Putamen (tissue), 1 donor: ENCODE measurements around the gene FBXO45.
"Not testable (repeated sequence)": the region's sequence is repeated elsewhere in the genome, so short reads cannot be mapped to it uniquely, and the experiment has no call there.

Experiments
- DNase-seq: peaks from one replicate; pipeline ENCODE4 v3.0.0-alpha.2; 2016; ENCODE audit warnings: low spot score

FBXO45 gene, protein sequence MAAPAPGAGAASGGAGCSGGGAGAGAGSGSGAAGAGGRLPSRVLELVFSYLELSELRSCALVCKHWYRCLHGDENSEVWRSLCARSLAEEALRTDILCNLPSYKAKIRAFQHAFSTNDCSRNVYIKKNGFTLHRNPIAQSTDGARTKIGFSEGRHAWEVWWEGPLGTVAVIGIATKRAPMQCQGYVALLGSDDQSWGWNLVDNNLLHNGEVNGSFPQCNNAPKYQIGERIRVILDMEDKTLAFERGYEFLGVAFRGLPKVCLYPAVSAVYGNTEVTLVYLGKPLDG

DNA sequence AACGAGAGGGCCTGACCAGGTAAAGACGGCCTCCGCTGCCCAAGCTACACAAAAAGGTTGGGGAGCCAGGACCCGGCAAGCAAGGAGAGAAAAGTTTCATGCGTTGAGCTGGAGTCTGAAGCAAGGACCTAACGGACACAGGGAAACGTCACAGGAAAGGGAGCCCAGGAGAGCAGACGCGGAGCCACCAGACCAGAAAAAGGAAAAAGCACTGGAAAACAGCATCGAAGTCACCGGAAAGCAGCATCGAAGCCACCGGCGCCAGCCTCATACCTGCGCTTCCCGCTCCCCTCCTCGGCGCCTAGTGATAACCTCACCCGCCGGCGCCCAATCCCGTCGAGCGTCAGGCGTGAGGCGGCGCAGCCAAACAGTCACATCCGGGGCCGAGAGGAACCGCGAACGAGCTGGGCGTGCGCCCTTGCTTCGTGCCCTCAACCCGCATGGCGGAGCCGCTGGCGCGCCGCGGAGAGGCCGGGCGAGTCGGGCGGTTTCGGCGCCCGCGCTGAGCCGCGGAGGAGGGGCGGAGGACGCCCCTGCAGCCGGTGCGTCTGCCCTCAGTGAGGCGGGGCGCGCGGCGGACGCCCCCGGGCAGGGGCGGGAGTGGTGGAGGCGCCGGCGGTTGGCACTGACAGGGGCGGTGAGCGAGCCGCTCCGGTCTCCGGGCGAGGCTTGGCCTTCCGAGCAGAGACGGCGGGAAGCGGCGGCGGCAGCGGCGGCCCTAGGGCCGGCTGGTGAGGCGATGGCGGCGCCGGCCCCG lies at the start of gene FBXO45, which contains the start of gene WDR53:
FBXO45 (plus strand) TSS at position 415 of the 757 bp plus-strand sequence; CDS start at position 740, 325 bp downstream.
WDR53 (minus strand) TSS at position 309 of the 757 bp plus-strand sequence. CDS start 7,079 bp downstream, outside the sequence.
- peak; percentile 94 for DNase-seq

DNA sequence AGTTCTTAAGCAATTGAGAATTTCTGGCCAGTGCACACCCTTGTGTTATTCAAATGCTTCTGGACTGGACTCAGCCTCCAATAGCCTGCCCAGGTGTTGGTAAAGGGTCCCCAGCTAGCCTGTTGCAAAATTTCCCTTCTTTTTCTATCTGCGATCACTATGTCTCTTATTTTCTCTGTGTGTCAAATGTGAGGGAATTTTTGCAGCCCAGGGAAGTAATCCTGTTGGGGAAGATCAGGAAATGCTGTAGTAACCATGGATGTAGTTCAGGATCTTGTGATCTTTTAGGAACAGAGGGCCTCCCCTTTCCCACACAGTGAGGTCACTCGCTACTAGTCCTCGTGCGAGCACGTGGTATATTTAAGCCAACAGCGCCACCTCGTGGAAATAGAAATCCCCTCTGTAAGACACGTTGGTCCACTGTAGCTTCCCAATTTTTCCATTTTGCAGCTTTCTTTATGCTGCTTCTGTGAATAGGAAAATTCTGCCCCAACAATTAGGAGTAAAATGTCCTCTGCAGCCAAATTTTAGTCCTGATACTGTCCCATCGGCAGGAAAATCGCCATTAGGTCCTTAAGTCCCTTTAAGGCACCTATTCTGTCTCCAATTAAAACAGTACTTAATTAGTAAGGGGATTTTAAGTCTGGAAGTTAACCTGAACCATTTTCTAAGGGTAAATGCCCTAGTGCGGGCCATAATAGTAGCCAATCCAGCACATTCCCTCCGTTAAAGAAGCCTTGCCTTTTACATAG lies 49.3 kb upstream of the FBXO45 start:
- no peak for DNase-seq

DNA sequence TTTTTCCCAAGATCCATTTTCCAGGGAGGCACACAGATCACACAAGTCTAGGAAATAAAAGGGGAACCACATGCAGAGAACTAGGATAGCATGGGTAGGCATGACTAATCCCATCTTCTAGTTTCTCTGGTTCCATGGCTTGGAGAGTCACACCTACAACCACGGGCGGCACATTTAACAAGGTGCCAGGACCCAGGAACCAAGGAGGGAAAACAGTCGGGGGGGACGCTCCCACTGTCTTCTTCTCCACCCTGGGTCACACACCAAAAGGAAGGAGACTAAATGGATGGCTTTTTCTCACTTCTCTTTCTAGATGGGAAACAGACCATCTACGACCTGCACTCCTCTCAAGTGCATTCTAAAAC lies 48.8 kb upstream of the FBXO45 start:
- no peak for DNase-seq

DNA sequence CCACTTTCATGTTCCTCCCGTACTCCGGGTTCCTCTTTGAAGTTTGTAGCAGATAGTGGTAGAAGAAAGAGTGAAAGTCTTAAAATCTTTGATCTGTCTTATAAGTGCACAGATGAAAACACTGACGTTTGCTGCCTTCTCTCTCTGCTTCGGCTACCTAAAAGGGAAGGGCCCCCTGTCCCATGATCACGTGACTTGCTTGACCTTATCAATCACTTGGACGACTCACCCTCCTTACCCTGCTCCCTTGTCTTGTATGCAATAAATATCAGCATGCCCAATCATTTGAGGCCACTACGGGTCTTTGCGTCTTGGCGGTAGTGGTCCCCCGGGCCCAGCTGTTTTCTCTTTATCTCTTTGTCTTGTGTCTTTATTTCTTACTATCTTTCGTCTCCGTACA lies 47.2 kb upstream of the FBXO45 start:
- DNase-seq: not testable (repeated sequence)

DNA sequence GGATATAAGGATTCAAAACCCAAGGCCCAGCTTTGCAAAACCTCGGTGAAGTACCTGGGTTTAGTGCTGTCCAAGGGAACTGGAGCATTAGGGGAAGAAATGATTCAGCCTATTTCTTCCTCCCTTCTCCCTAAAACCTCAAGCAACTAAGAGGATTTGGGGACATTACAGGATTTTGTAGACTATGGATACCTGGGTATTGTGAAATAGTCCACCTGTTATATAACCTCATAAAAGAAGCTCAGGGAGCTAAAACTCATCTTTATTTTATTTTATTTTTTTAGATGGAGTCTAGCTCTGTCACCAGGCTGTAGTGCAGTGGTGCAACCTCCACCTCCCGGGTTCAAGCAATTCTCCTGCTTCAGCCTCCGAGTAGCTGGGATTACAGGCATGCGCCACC lies 44.6 kb upstream of the FBXO45 start:
- no peak for DNase-seq

DNA sequence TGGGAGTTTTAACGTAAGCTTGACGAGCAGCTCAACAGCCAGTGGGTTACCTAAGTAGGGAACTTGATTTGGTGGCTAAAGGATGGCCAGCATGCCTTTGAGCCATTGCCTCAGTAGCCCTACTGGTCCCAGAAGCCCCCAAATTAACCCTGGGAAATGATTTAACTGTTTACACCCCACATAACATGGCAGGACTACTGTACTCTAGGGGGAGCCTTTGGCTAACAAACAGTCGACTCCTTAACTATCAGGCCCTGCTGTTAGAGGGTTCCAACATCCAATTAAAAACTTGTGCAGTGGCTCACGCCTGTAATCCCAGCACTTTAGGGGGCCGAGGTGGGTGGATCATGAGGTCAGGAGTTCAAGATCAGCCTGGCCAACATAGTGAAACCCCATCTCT lies 43.9 kb upstream of the FBXO45 start:
- DNase-seq: no peak

DNA sequence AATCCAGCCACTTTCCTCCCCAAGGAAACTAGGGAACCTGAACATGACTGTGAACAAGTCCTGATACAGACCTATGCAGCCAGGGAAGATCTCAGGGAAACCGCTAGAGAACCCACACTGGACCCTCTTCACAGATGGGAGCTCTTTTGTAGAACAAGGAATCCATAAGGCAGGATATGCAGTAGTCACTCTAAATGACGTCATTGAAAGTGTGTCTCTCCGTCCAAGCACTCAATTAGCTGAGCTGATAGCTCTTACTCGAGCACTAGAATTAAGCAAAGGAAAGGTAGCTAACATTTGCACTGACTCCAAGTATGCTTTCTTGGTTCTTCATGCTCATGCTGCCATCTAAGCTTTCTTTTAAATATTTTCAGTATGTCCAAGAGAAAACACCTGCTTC lies 43.3 kb upstream of the FBXO45 start:
- no peak for DNase-seq

DNA sequence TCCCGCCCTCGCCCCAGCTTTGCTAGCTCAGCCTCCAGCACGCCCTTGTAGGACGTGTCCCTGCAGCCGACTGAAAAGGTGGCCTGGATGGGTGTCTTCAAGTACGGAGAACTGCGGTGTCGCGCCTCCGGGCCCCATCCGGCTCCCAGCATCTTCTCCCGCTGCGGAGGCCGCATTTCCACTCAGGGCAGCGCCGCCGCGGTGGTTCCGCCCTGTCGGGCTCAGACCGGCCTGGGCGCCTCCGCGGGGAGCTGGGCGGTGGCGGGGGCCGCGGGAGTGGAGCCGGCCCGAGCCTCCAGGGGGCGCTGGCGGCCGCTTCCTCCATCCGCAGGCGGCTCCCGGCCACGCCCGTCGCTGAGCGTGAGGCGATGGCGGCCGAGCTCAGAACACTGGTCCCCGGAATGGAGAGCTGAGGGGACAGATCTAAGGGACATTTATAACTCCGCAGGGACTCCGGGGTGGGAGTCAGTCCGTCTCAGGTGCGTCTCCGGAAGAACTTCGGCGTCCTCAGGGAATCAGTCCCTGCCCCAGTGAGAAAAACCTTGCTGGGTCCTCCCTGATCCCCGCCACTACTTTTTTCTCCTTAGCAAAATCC lies 39.7 kb upstream of the FBXO45 start:
- DNase-seq: peak; percentile 26

DNA sequence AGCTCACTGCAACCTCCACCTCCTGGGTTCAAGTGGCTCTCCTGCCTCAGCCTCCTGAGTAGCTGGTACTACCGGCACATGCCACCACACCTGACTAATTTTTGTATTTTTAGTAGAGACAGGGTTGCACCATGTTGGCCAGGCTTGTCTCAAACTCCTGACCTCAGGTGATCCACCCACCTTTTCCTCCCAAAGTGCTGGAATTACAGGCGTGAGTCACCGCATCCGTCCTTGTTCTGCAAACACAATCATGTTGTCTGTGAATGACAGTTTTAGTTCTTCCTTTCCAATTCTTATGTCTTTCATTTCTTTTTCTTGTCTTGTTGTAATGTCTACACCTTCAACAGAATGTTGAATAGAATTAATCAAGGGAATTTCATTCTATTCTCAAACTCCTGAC lies 37.0 kb upstream of the FBXO45 start:
- no peak for DNase-seq

DNA sequence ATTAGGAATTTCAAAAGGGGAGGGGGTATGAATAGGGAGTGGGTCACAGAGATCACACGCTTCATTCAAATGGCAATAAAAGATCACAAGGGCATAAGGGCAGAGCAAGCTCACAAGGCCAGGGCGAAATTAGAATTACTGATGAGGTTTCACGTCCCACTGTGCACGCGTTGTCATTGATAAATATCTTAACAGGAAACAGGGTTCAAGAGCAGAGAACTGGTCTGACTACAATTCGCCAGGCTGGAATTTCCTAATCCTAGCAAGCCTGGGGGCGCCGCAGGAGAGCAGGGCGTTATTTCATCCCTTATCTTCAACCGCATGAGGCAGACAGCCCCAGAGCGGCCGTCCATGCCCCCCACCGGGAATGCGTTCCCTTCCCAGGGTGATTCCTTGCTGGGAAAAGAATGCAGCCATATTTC lies 35.2 kb upstream of the FBXO45 start:
- no peak for DNase-seq

DNA sequence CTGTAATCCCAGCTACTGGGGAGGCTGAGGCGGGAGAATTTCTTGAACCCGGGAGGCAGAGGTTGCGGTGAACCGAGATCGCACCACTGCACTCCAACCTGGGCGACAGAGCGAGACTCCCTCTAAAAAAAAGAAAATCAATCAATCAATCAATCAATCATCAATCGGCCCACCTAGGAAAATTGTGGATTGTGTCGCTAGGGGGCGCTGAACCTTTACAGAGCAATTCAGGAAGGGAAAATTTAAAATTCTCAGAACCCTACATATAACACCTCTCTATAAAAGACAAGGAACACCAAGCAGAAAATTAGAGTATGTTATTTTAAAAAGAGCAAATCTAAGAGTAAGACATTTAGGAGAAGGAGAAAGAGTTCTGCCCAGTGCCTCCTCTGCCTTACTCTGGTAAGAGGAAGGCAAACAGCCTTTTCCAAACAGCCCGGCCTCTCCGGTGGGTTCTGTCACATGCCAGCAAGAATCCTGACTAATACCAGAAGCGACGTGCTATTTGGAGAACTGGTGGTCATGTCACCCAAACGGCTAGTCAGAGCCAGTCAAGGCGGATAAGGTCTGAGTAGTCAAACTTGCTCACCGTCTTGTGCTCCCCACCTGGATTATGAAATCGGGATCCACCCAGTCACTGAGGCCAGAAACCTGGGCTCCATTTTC lies 31.0 kb upstream of the FBXO45 start:
- DNase-seq: no peak

DNA sequence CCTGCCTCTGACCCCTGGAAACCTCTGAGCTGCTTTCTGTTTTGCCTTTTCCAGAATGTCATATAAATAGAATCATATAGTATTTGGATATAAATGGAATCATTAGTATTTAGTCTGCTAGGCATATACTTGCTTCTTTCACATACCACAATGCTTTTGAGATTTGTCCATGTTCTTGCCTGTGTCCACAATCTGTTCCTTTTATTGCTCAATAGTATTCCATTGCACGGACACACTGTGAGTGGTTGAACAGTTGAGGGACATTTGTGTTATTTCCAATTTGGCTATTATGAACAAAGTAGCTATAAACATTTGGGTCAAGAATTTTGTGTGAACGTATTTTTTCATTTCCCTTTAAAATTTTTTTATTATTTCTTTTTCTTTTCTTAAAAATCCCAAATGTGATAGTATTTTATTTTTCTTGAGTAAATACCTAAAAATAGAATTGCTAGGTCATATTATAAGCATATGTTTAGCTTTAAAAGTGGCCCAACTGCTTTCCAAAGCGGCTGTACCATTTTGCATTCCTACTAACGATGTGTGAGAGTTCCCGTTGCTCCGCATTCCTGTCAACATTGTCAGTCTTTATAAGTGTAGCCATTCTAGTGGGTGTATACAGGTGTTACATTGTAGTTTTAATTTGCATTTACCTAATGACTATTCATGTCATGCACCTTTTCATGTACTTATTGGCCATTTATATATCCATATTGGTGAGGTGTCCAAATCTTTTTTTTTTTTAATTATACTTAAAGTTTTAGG lies 26.6 kb upstream of the FBXO45 start:
- no peak for DNase-seq

DNA sequence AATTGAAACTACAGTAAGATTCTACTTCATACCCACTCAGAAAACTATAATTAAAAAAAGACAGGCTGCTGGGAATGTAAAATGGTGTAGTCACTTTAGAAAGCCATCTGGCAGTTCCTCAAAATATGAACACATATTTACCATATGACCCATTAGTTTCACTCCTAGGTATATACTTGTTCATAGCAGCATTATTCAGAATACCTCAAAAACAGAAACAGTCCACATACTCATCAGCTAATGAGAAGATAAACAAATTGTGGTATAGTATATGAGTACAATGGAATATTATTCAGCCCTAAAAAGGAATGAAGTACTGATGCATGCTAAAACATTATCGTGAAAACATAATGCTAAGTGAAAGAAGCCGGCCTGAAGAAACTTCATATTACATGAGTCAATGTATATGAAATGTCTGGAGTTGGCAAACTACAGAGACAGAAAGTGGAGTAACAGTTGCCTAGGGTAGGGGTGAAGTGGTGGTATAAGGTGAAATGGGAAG lies 23.9 kb upstream of the FBXO45 start:
- DNase-seq: no peak

DNA sequence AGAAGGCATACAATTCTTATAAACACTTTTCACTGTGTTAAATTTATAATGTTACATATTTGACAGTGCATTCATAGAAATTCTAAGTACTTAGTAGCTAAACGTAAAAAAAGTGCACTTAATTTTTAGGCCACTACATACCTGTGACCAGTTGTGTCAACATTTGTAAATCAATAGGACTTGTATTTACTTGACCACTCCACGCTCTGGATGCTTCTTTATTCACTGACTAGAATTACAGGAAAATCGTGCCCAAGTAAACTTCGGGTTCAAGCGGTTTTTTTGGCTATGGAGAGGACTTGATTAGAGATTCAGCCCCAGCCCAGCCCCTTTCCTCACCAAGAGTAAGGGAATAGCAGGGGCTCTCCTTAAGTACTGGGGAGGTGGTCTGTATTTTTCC lies 21.9 kb upstream of the FBXO45 start:
- DNase-seq: no peak

DNA sequence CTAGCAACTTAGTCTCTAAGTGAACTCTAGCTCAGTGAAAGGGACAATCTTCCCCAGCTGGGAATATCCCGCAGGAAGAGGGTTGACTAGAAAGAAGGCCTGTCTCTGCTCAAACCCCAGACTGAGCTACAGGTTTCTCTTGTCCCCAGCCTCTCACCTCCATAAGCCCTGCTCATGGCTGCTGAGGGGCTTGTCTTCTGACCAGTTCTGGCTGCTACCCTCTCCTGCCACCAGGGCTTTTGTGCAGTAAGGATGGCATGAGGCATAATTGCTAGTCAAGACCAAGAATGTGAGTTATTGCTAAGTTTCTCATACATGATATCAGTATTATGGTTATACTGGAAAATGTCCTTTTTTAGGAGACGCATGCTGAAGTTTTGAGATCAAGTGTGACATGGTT lies 21.4 kb upstream of the FBXO45 start:
- no peak for DNase-seq

DNA sequence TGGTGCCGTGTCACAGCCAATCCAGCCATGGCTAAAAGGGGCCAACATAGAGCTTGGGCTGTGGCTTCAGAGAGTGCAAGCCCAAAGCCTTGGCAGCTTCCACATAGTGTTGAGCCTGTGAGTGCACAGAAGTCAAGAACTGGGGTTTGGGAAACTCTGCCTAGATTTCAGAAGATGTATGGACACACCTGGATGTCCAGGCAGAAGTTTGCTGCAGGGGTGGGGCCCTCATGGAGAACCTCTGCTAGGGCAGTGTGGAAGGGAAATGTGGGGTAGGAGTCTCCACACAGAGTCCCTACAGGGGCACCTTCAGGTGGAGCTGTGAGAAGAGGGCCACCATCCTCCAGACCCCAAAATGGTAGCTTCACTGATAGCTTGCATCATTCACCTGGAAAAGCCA lies 19.1 kb upstream of the FBXO45 start:
- not testable (repeated sequence) for DNase-seq

DNA sequence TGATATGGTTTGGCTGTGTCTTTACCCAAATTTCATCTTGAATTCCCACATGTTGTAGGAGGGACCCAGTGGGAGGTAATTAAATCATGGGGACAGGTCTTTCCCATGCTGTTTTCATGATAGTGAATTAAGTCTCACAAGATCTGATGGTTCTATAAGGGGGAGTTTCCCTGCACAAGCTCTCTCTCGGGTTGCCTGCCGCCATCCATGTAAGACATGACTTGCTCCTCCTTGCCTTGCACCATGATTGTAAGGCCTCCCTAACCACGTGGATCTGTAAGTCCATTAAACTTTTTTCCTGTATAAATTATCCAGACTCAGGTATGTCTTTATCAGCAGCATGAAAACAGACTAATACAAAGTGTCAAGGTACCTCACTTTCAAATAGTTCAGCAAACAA lies 18.3 kb upstream of the FBXO45 start:
- not testable (repeated sequence) for DNase-seq

DNA sequence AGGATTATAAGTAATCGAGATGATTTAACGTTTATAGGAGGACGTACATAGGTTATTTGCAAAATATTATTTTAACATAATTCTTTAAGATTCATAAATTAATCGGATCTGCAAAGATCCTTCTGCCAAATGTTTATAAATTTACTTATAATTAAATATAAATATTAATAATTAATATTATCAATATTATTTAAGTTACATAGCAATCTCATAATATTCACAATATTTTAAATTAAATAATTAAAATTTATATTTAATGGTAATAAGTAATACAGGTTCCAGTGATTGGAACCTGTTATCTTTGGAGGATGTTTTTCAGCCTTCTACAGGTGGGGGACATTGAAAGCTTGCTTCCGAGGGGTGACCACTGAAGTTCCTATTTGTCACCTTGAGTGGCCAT lies 16.2 kb upstream of the FBXO45 start:
- DNase-seq: no peak

DNA sequence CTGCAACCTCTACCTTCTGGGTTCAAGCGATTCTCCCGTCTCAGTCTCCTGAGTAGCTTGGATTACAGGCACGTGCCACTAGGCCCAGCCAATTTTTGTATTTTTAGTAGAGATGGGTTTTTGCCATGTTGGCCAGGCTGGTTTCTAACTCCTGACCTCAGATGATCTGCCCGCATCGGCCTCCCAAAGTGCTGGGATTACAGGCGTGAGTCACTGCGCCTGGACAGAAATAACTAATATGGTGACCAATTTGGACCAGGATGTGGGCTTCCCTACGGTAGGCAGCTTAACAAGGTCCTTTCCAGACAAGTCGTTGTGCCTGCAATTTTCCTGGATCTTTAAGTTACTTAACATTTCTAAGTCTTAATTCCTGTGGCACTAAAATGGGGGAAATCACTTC lies 14.9 kb upstream of the FBXO45 start:
- DNase-seq: no peak

DNA sequence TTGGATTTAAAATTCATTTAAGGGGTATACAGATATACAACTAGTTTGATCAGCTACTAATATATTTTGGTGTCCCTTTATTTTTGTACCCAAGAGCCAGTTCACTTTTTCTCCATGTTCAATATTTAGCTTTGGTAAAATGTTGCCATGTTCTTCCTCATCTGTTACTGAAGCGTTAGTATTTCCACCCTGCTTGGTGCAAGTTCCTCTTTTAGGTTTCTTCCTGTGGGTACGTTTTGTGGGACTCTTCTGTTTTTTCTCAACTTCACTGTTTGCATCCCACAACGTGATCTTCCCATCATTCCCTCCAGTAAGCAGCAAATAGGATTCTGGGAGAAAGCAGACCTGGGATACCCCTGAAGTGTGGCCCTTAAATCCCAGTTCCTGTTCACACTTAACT lies 14.3 kb upstream of the FBXO45 start:
- DNase-seq: peak; percentile 25

DNA sequence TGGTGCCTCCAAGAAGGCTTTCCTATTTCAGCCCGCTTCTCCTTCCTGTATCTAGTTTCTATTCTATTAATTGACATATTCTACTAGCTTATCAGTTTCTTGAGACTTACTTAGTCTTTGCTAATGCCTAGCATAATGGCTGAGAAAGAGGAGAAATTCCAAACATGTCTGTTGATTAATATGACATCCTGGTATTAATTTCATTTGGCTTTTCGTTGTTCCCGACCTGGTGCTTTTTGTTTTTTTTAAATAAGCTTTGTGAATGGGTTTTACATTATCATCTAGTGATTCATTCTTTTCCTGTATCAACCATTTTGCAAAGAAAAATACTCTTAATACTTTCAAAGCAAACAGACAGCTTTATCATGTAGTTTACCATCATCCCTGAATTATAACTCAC lies 13.2 kb upstream of the FBXO45 start:
- DNase-seq: no peak
